Liver (tissue), 9 donors: ENCODE data around the gene SLA2. TPM values are rescaled to one million over a fixed set of nuclear protein-coding genes. Genes with fewer than 3 reads are reported as not detected.

ENCODE experiments used
- DNase-seq: peaks from one replicate; pipeline ENCODE4 v3.0.0-alpha.2; 2017; ENCODE audit warnings: low spot score
- H3K27ac ChIP-seq, 2 donors: one replicate each; pipeline ENCODE4 v1.7.0; 2013; ENCODE audit warnings: inconsistent platforms in 2 of 2, low read length in 2 of 2, control low read depth in 1 of 2, low read depth in 1 of 2, mild to moderate bottlenecking in 1 of 2
- H3K27me3 ChIP-seq, 4 donors: one replicate each; pipeline versions ENCODE4 v1.6.1 to v1.7.0; 2013; ENCODE audit warnings: low read length in 3 of 4, inconsistent platforms in 1 of 4, mild to moderate bottlenecking in 1 of 4, moderate library complexity in 1 of 4; ENCODE audit not compliant: control insufficient read depth in 4 of 4, insufficient read depth in 4 of 4
- H3K36me3 ChIP-seq, 4 donors: one replicate each; pipeline versions ENCODE4 v1.6.1 to v1.7.0; 2013; ENCODE audit warnings: low read length in 3 of 4, mild to moderate bottlenecking in 3 of 4, low read depth in 1 of 4, moderate library complexity in 1 of 4; ENCODE audit not compliant: control insufficient read depth in 4 of 4, insufficient read depth in 3 of 4
- H3K4me1 ChIP-seq, 4 donors: one replicate each; pipeline versions ENCODE4 v1.6.1 to v1.7.0; 2013; ENCODE audit warnings: low read length in 3 of 4, mild to moderate bottlenecking in 3 of 4, moderate library complexity in 1 of 4; ENCODE audit not compliant: control insufficient read depth in 4 of 4, insufficient read depth in 4 of 4
- H3K4me3 ChIP-seq, 3 donors: one replicate each; pipeline versions ENCODE4 v1.6.1 to v1.7.0; 2013; ENCODE audit warnings: low read length in 3 of 3, control low read depth in 1 of 3, low read depth in 1 of 3, mild to moderate bottlenecking in 1 of 3
- H3K9ac ChIP-seq, 2 donors: one replicate each; pipeline ENCODE4 v1.7.0; 2013; ENCODE audit warnings: low read length in 2 of 2, mild to moderate bottlenecking in 2 of 2, moderate library complexity in 2 of 2, control low read depth in 1 of 2, low read depth in 1 of 2
- H3K9me3 ChIP-seq, 4 donors: one replicate each; pipeline versions ENCODE4 v1.6.1 to v1.7.0; 2013; ENCODE audit warnings: low read length in 3 of 4; ENCODE audit not compliant: control insufficient read depth in 4 of 4
- CTCF ChIP-seq: fragments of 150-350 bp; IDR thresholded peaks from 2 replicates; pipeline ENCODE4 v1.5.1; 2017; ENCODE audit warnings: improper control_type of control experiment, low read depth, low read length; ENCODE audit not compliant: missing input control
- FOXA1 ChIP-seq: IDR thresholded peaks from 2 replicates; pipeline ENCODE4 v1.6.1; 2016; ENCODE audit warnings: antibody characterized with exemption
- FOXA2 ChIP-seq: IDR thresholded peaks from 2 replicates; pipeline ENCODE4 v1.6.1; 2016; ENCODE audit warnings: antibody characterized with exemption
- GABPA ChIP-seq, 2 donors: IDR thresholded peaks in 1 of 2; conservative IDR thresholded peaks in 1 of 2; 2 replicates each; pipeline ENCODE4 v1.6.1; 2016; ENCODE audit warnings: antibody characterized with exemption in 2 of 2, mild to moderate bottlenecking in 1 of 2, moderate library complexity in 1 of 2
- HNF4A ChIP-seq, 2 donors: conservative IDR thresholded peaks; 2 replicates each; pipeline ENCODE4 v1.6.1; 2016; ENCODE audit warnings: antibody characterized with exemption in 2 of 2, mild to moderate bottlenecking in 2 of 2
- HNF4G ChIP-seq: IDR thresholded peaks from 2 replicates; pipeline ENCODE4 v1.6.1; 2016; ENCODE audit warnings: antibody characterized with exemption
- JUND ChIP-seq, 2 donors: IDR thresholded peaks; 2 replicates each; pipeline ENCODE4 v1.6.1; 2016; ENCODE audit warnings: antibody characterized with exemption in 2 of 2
- RAD21 ChIP-seq, 2 donors: IDR thresholded peaks; 2 replicates each; pipeline ENCODE4 v1.6.1; 2016; ENCODE audit warnings: antibody characterized with exemption in 2 of 2, mild to moderate bottlenecking in 2 of 2
- RXRA ChIP-seq, 2 donors: IDR thresholded peaks; 2 replicates each; pipeline ENCODE4 v1.6.1; 2017 to 2018; ENCODE audit warnings: antibody characterized with exemption in 2 of 2, mild to moderate bottlenecking in 1 of 2
- SP1 ChIP-seq: IDR thresholded peaks from 2 replicates; pipeline ENCODE4 v1.6.1; 2018; ENCODE audit warnings: antibody characterized with exemption, mild to moderate bottlenecking
- TAF1 ChIP-seq: conservative IDR thresholded peaks from 2 replicates; pipeline ENCODE4 v1.6.1; 2016; ENCODE audit warnings: antibody characterized with exemption, mild to moderate bottlenecking
- YY1 ChIP-seq: IDR thresholded peaks from 2 replicates; pipeline ENCODE4 v1.6.1; 2016; ENCODE audit warnings: antibody characterized with exemption, mild to moderate bottlenecking
- WGBS: extraction: QIAGEN DNeasy Blood & Tissue Kit; methylation state at CpG from one replicate; pipeline ENCODE4 v1.1.7; 2013; 5-methylcytosine and 5-hydroxymethylcytosine counted together
- polyA plus RNA-seq, 2 donors: library from polyadenylated mRNA; stranded (reverse) in 1 of 2; unstranded in 1 of 2; fragments of 200-250 nt in 1 of 2; fragments of >200 nt in 1 of 2; fragmentation: Nextera tagmentation in 1 of 2; extraction: Ambion mirVana in 1 of 2; gene quantifications; one replicate each; pipeline versions ENCODE4 v1.2.1 to v1.2.3, GENCODE V29; 2013 to 2015
- total RNA-seq, 2 donors: library from RNA; depleted of rRNA; stranded (reverse); fragments of >200 nt; gene quantifications; one replicate each; pipeline ENCODE4 v1.2.3, GENCODE V29; 2014
- TF ChIP-seq, protein P1 (sequence below): IDR thresholded peaks from 2 replicates; pipeline ENCODE4 v1.6.1; 2016; ENCODE audit warnings: antibody characterized with exemption
- TF ChIP-seq, protein P2 (sequence below): IDR thresholded peaks from 2 replicates; pipeline ENCODE4 v1.6.1; 2016; ENCODE audit warnings: antibody characterized with exemption
- TF ChIP-seq, protein P3 (sequence below): IDR thresholded peaks from 2 replicates; pipeline ENCODE4 v1.6.1; 2016; ENCODE audit warnings: antibody characterized with exemption
- TF ChIP-seq, protein P4 (sequence below): IDR thresholded peaks from 2 replicates; pipeline ENCODE4 v1.6.1; 2016; ENCODE audit warnings: antibody characterized with exemption, mild to moderate bottlenecking
- donor health status: healthy.
- donor health status: healthy.
- donor health status: healthy.
- donor health status: healthy.
- donor health status: healthy.

SLA2 gene
- total and polyA plus RNA-seq, 4 donors = 0.18 to 1.6 (median 0.41) TPM

DNA sequence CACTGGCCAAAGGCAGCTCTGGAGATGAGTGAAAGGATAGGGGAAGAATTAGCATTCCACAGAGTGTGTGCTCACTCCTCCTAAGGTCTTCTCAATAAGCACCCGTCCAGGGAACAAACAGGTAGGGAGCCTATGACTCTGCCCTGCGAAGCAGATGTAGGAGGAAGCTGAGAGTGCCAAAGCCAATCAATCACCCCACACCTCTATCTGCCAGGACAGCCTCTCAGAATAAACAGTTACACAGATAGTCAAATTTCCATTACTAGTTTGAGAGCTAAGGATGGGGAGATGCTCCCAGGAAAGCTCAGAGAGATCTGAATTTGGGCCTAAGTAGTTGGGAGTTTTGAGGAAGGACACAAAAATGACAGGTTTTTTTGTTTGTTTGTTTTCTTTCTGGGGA lies 40.5 kb upstream of the SLA2 start:
- Histone ChIP-seq H3K27ac (no peak overlapping the region), H3K36me3 (peaks cover 2 to 19% (median 8%) of the 10 kb centered on the region in 4 donors), H3K27me3 (no peaks in the 10 kb centered on the region), H3K4me3 (no peak overlapping the region), H3K9me3 (no peaks in the 10 kb centered on the region), H3K4me1 (no peaks in the 10 kb centered on the region), H3K9ac (no peak overlapping the region)
- 93% methylated on average over 2 of the region's 2 CpGs for WGBS
- TF ChIP-seq, protein P1, sequence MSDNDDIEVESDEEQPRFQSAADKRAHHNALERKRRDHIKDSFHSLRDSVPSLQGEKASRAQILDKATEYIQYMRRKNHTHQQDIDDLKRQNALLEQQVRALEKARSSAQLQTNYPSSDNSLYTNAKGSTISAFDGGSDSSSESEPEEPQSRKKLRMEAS = no peak
- TF ChIP-seq HNF4A (conservative IDR thresholded peaks at IDR 0.05) (no peak), JUND (IDR thresholded peaks at IDR 0.05) (no peak), GABPA (IDR thresholded peaks at IDR 0.05 in 1 of 2, conservative IDR thresholded peaks at IDR 0.05 in 1 of 2) (no peak), FOXA1 (no peak), TAF1 (no peak), SP1 (no peak), CTCF (no peak), RXRA (IDR thresholded peaks at IDR 0.05) (no peak), HNF4G (no peak), YY1 (no peak)
- TF ChIP-seq, protein P2, sequence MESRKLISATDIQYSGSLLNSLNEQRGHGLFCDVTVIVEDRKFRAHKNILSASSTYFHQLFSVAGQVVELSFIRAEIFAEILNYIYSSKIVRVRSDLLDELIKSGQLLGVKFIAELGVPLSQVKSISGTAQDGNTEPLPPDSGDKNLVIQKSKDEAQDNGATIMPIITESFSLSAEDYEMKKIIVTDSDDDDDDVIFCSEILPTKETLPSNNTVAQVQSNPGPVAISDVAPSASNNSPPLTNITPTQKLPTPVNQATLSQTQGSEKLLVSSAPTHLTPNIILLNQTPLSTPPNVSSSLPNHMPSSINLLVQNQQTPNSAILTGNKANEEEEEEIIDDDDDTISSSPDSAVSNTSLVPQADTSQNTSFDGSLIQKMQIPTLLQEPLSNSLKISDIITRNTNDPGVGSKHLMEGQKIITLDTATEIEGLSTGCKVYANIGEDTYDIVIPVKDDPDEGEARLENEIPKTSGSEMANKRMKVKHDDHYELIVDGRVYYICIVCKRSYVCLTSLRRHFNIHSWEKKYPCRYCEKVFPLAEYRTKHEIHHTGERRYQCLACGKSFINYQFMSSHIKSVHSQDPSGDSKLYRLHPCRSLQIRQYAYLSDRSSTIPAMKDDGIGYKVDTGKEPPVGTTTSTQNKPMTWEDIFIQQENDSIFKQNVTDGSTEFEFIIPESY = no peak
- TF ChIP-seq, protein P3, sequence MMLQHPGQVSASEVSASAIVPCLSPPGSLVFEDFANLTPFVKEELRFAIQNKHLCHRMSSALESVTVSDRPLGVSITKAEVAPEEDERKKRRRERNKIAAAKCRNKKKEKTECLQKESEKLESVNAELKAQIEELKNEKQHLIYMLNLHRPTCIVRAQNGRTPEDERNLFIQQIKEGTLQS = no peak
- no peak for DNase-seq

- Histone ChIP-seq H3K27ac (no peak overlapping the region), H3K9me3 (no peaks in the 10 kb centered on the region), H3K4me1 (no peaks in the 10 kb centered on the region), H3K36me3 (peaks cover 2 to 23% (median 14%) of the 10 kb centered on the region in 4 donors), H3K27me3 (no peaks in the 10 kb centered on the region), H3K4me3 (no peak overlapping the region), H3K9ac (no peak overlapping the region)
- 96% methylated on average over 6 of the region's 6 CpGs for WGBS
- TF ChIP-seq TAF1 = no peak
- no peak for TF ChIP-seq RAD21 (IDR thresholded peaks at IDR 0.05)
- TF ChIP-seq JUND (IDR thresholded peaks at IDR 0.05) = no peak
- TF ChIP-seq FOXA2 = no peak
- TF ChIP-seq, protein P2 = no peak
- no peak for TF ChIP-seq GABPA (IDR thresholded peaks at IDR 0.05 in 1 of 2, conservative IDR thresholded peaks at IDR 0.05 in 1 of 2)
- TF ChIP-seq, protein P1 = no peak
- no peak for TF ChIP-seq FOXA1
- no peak for TF ChIP-seq HNF4G
- TF ChIP-seq, protein P4, sequence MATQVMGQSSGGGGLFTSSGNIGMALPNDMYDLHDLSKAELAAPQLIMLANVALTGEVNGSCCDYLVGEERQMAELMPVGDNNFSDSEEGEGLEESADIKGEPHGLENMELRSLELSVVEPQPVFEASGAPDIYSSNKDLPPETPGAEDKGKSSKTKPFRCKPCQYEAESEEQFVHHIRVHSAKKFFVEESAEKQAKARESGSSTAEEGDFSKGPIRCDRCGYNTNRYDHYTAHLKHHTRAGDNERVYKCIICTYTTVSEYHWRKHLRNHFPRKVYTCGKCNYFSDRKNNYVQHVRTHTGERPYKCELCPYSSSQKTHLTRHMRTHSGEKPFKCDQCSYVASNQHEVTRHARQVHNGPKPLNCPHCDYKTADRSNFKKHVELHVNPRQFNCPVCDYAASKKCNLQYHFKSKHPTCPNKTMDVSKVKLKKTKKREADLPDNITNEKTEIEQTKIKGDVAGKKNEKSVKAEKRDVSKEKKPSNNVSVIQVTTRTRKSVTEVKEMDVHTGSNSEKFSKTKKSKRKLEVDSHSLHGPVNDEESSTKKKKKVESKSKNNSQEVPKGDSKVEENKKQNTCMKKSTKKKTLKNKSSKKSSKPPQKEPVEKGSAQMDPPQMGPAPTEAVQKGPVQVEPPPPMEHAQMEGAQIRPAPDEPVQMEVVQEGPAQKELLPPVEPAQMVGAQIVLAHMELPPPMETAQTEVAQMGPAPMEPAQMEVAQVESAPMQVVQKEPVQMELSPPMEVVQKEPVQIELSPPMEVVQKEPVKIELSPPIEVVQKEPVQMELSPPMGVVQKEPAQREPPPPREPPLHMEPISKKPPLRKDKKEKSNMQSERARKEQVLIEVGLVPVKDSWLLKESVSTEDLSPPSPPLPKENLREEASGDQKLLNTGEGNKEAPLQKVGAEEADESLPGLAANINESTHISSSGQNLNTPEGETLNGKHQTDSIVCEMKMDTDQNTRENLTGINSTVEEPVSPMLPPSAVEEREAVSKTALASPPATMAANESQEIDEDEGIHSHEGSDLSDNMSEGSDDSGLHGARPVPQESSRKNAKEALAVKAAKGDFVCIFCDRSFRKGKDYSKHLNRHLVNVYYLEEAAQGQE = no peak
- TF ChIP-seq, protein P3 = no peak
- DNase-seq = no peak
Observed at GRCh38 chr20:36684747-36685146, 38.8 kb upstream of the SLA2 start.
